Measurements from ENCODE around the gene RPIA.

DNA sequence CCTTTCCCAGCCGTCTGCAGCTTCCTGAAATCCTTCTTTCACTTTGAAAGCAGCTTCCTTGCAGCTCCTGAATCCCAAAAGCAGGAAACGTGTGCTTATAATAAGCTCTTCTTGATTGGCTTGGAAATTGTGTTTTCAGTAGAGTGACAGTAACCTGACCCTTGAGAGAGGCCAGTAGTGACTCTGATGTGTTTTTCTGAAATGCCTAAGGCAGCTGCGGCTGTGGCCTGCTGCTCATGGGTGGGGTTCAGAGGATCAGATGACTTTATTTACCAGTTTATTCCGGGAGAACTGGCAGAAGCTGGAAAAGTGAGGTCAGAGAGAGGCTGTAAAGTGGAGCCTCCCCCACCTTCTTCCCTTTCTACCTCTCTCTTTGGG, 31.9 kb upstream of the RPIA start:
- TF ChIP-seq EP300 (IDR thresholded peaks at IDR 0.05) (peak in 1 of 2 donors; percentile 53), POLR2A (IDR thresholded peaks at IDR 0.05) (no peak)
